Esophagus squamous epithelium (tissue), 5 donors: ENCODE results near the gene PTPN9. TPM values are rescaled to one million over a fixed set of nuclear protein-coding genes. Genes with fewer than 3 reads are reported as not detected.

ENCODE experiments used
- DNase-seq: peaks from one replicate; lab custom pipeline; 2025; lab: John Stamatoyannopoulos, UW
- H3K27ac ChIP-seq, 4 donors: fragments of 200-600 bp; sonication (generic); one replicate each; pipeline ENCODE4 v1.5.1; 2016 to 2019; ENCODE audit warnings: mild to moderate bottlenecking in 1 of 4
- H3K27me3 ChIP-seq, 4 donors: fragments of 200-600 bp; sonication (generic); 1 replicate in 3 of 4; 2 replicates in 1 of 4; pipeline versions ENCODE4 v1.5.1 to v1.6.0; 2017 to 2021; ENCODE audit warnings: antibody characterized with exemption in 1 of 4
- H3K36me3 ChIP-seq, 3 donors: fragments of 200-600 bp; sonication (generic); one replicate each; pipeline ENCODE4 v1.5.1; 2016 to 2019
- H3K4me1 ChIP-seq, 3 donors: fragments of 200-600 bp; sonication (generic); one replicate each; pipeline ENCODE4 v1.5.1; 2017 to 2019
- H3K4me3 ChIP-seq, 4 donors: fragments of 200-600 bp; sonication (generic); 1 replicate in 3 of 4; 2 replicates in 1 of 4; pipeline ENCODE4 v1.5.1; 2016 to 2019; ENCODE audit warnings: mild to moderate bottlenecking in 2 of 4, moderate library complexity in 1 of 4
- H3K9me3 ChIP-seq, 3 donors: fragments of 200-600 bp; sonication (generic); one replicate each; pipeline ENCODE4 v1.5.1; 2016 to 2019
- CTCF ChIP-seq, 6 experiments: fragments of 450-650 bp in 4 of 6; fragments of 200-600 bp in 2 of 6; sonication (generic) in 2 of 6; IDR thresholded peaks; one replicate each; pipeline ENCODE4 v1.5.1; 2016 to 2019; ENCODE audit warnings: antibody characterized with exemption in 6 of 6, mild to moderate bottlenecking in 4 of 6, moderate library complexity in 4 of 6
- POLR2A ChIP-seq, 4 donors: fragments of 450-650 bp; IDR thresholded peaks; one replicate each; pipeline ENCODE4 v1.6.1; 2017; ENCODE audit warnings: antibody characterized with exemption in 4 of 4, mild to moderate bottlenecking in 4 of 4, moderate library complexity in 3 of 4
- WGBS, 2 donors: methylation state at CpG; one replicate each; pipeline ENCODE4 v1.1.5; 2018; 5-methylcytosine and 5-hydroxymethylcytosine counted together
- intact Hi-C: fragments of 100-400 bp; cut with DNase I; formaldehyde crosslinking; loops from one replicate; pipeline ENCODE4 v1.15.0; 2022
- total RNA-seq, 4 donors: library from RNA; depleted of rRNA; stranded (reverse); fragments of >200 nt; gene quantifications; one replicate each; pipeline ENCODE4 v1.1.0, GENCODE V29; 2016
- donor health status: DM: yes; HTN: yes; CAD: no.

The PTPN9 gene
- total RNA-seq, 4 donors from 2014 or later: 4.9 to 13.5 (median 8.5) TPM

DNA sequence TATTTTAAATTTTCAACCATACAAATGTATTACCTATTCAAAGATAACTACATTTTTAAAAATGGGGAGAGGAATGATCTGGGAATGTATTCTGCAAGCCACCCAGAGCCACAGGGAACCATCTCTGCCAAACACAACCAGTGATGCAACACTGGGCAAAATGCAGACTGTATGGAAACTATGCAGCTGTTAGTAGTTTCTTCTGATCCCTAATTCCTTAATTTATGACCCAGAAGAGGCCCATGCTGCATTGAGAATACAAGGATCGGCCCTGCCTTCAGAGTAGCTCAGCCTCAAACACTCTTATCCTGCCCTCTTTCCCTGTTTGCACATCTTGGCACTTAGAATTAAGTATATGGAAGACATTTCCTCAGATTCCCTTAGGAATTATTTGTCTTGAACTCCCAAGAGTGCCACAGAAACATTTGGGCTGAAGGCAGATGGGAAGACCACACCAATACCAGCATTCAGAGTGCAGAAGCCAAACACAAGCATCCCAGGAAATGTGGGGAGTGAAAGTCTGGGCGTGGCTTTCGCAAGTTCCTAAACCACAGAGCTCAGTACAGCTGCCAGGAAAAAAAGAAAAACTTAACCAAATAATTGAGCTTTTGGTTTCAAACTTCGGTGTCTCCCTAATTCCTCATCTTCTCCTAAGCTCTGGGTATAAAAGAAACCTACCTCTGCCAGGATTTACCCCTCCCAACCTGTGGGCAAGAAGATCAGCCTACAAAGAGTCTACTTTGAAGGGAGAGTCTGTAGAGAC lies 41.1 kb upstream of the PTPN9 start:
- Histone ChIP-seq H3K9me3 (no peaks in the 10 kb centered on the region), H3K36me3 (peaks cover 0 to 50% (median 20%) of the 10 kb centered on the region in 3 donors), H3K4me3 (peak overlapping the region in 3 of 4 donors; percentile 9 to 42 (median 18)), H3K27me3 (no peaks in the 10 kb centered on the region), H3K4me1 (peaks cover 16 to 38% (median 20%) of the 10 kb centered on the region in 3 donors), H3K27ac (peak overlapping the region; percentile 56 to 83 (median 78))
- DNase-seq: no peak
- intact Hi-C loops: no loop called here
- no peak for TF ChIP-seq POLR2A (IDR thresholded peaks at IDR 0.05)
- no peak for TF ChIP-seq CTCF (IDR thresholded peaks at IDR 0.05)
- WGBS, 2 donors: 11 to 22% methylated on average over 3 to 4 of the region's 4 CpGs

DNA sequence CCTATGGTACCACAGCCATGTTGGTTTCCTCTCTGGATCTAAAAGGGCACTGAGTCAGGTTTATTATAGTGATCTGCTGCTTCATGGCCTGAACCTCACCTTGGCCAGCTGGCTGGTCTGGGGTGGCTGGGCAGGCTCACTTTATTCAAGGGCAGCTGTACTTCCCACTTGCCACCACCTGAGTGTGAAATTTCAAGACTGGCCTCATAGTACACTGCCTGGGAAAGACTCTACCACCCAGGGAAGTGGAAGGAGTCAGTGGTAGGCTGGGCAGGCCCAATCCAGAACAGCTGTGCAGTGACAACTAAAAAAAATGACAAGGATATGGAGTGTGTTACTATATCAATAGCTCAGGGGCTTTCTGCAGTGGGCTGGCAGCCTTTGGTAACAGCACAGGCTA lies 37.7 kb upstream of the PTPN9 start:
- no peaks in the 10 kb centered on the region for H3K9me3 ChIP-seq
- H3K27ac ChIP-seq: no peak overlapping the region
- no peaks in the 10 kb centered on the region for H3K27me3 ChIP-seq
- no peak for DNase-seq
- peaks cover 16 to 26% (median 20%) of the 10 kb centered on the region in 3 donors for H3K4me1 ChIP-seq
- no peak overlapping the region for H3K4me3 ChIP-seq
- intact Hi-C loops: no loop called here
- TF ChIP-seq CTCF (IDR thresholded peaks at IDR 0.05): no peak
- no peak for TF ChIP-seq POLR2A (IDR thresholded peaks at IDR 0.05)
- H3K36me3 ChIP-seq: peaks cover 0 to 85% (median 25%) of the 10 kb centered on the region in 3 donors

DNA sequence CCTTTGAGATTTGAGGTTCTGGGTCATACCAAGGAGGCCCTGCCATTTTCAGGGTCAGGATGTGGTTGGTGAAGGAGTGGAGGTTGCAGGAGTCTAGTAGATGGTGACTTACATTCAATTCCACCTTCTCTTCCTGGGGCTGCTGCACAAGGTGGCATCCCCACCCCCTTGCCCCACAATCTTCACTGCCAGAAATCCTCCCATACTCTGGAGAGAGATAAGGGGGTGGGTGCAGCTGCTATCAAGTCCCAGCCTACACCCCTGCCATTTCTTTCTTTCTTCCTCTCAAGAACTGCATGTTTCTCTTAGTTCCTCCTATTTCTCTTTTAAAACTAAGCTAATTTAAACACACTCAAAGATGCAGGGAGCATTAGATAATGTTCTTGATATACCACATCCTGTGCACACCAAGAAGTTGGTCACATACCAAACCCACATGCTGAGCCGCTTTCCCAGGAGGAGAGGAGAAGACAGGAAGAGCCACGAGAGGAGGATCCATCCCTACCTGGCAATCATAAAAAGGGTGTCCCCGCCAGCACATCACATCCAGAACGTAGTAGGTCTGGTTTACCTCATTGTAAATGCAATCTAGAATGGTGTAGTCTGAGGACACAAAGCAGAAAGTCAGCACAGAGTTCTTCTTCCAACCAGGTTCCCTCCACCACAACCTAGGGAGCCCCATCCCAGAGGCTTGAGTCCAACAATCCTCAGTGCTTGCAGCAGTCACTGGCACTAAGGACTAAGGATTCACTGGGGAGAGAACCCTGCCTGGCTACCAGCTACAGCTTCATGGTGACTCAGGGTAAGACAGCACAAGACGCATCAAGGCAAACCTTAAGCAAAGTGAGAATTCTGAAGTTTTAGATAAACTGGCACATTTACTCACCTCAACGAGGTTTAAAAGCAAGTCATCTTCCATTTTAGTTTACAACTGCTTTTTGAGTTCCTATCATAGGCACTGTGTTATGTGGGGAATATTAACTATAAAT lies 27.9 kb upstream of the PTPN9 start:
- Histone ChIP-seq H3K4me1 (no peaks in the 10 kb centered on the region), H3K27me3 (no peaks in the 10 kb centered on the region), H3K36me3 (peaks cover 0 to 97% (median 35%) of the 10 kb centered on the region in 3 donors), H3K9me3 (no peaks in the 10 kb centered on the region), H3K27ac (peak overlapping the region in 1 of 4 donors; percentile 38), H3K4me3 (no peak overlapping the region)
- no peak for TF ChIP-seq CTCF (IDR thresholded peaks at IDR 0.05)
- TF ChIP-seq POLR2A (IDR thresholded peaks at IDR 0.05): no peak
- WGBS, 2 donors: 65 to 83% methylated on average over 6 of the region's 6 CpGs
- intact Hi-C loops: no loop called here
- no peak for DNase-seq

DNA sequence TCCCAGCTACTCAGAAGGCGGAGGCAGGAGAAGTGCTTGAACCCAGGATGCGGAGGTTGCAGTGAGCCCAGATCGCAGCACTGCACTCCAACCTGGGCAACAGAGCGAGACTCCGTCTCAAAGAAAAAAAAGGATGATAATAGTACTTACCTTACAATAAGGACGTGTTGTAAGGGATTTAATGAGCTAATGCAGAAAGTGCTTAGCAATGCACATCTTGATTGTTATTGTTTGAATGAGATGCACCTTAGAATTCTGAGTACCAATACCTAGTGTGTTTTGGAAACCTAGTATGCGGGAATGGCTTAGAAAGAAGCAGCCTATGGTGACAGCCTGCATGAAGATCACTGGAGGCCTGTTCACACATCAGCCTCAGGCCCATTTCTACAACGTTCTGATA lies 26.9 kb upstream of the PTPN9 start:
- Histone ChIP-seq H3K36me3 (peaks cover 4 to 97% (median 35%) of the 10 kb centered on the region in 3 donors), H3K9me3 (no peaks in the 10 kb centered on the region), H3K27ac (peak overlapping the region in 1 of 4 donors; percentile 38), H3K27me3 (no peaks in the 10 kb centered on the region), H3K4me1 (no peaks in the 10 kb centered on the region), H3K4me3 (no peak overlapping the region)
- TF ChIP-seq CTCF (IDR thresholded peaks at IDR 0.05) (no peak), POLR2A (IDR thresholded peaks at IDR 0.05) (no peak)
- no peak for DNase-seq
- WGBS, 2 donors: 80 to 95% methylated on average over 7 to 8 of the region's 8 CpGs
- intact Hi-C loops: no loop called here
